Measurements from ENCODE around the gene ATG5. TPM values are rescaled to one million over a fixed set of nuclear protein-coding genes. Genes with fewer than 3 reads are reported as not detected.

ATG5 gene
- total and polyA plus RNA-seq, 2 experiments from 2014 or later = 31.6 to 48.2 TPM

- TF ChIP-seq ZNF114 (CRISPR knock-in tag; IDR thresholded peaks at IDR 0.05) (no peak), CREB1 (CRISPR knock-in tag; IDR thresholded peaks at IDR 0.05; ENCODE audit: low read depth) (no peak), ETS1 (IDR thresholded peaks at IDR 0.05) (no peak), ZNF462 (CRISPR knock-in tag; IDR thresholded peaks at IDR 0.05) (no peak), EZH2 (IDR thresholded peaks at IDR 0.05; ENCODE audit: low read depth, unreplicated experiment) (no peak), POLR2AphosphoS5 (IDR thresholded peaks at IDR 0.05; ENCODE audit: low read depth) (no peak)
These were observed 169.1 kb downstream of the ATG5 start (continued) for GRCh38 chr6:106156413-106156812.

- Histone ChIP-seq H3K36me3 (ENCODE audit: insufficient read depth) (no peaks in the 10 kb centered on the region), H4K20me1 (replicated peaks; ENCODE audit: insufficient read depth) (no peaks in the 10 kb centered on the region), H3K79me2 (replicated peaks; ENCODE audit: insufficient read depth) (no peaks in the 10 kb centered on the region), H2AFZ (peak overlapping the region; percentile 43; the same call in 1 of the 2 replicates), H3K4me2 (peak overlapping the region; percentile 42), H3K4me1 (ENCODE audit: insufficient read depth) (peaks cover 16% of the 10 kb centered on the region), H3F3A (replicated peaks; ENCODE audit: low read depth) (no peaks in the 10 kb centered on the region), H3K27me3 (ENCODE audit: insufficient read depth) (no peaks in the 10 kb centered on the region), H3K4me3 (no peak overlapping the region), H3K27ac (ENCODE audit: low read depth) (0 out of 2 replicates have a peak overlapping the region, but pooled peaks have one; percentile 18), H3K9me2 (ENCODE audit: insufficient read depth) (0 out of 2 replicates have a peak, but pooled peaks cover under 1% of the 10 kb centered on the region)
- H3K36me3 Mint-ChIP-seq (ENCODE audit: low read depth) = no peaks in the 10 kb centered on the region
- DNase-seq (ENCODE audit: low spot score) (no peak), ATAC-seq (0 out of 3 replicates have a peak, but pooled peaks have one; percentile 27)
- no peak for TF ChIP-seq REST (IDR thresholded peaks at IDR 0.05; ENCODE audit: unreplicated experiment)
- peak in 1 of 2 experiments; percentile 38; a peak in 3 of 4 replicates for TF ChIP-seq CTCF (conservative IDR thresholded peaks at IDR 0.05; ENCODE audit: low read depth in 2 of 2)
- no peak for TF ChIP-seq EZH2phosphoT487 (IDR thresholded peaks at IDR 0.05; ENCODE audit: unreplicated experiment)
- TF ChIP-seq ZNF114 (CRISPR knock-in tag; IDR thresholded peaks at IDR 0.05) = no peak
- no peak for TF ChIP-seq ZNF331 (CRISPR knock-in tag; IDR thresholded peaks at IDR 0.05; ENCODE audit: low read depth)
- 0 out of 2 replicates have a peak overlapping the region, but pooled peaks have one; percentile 4 for H3K27ac Mint-ChIP-seq
- no peak overlapping the region for H3K4me3 Mint-ChIP-seq
- H3K4me1 Mint-ChIP-seq = peaks cover 12% of the 10 kb centered on the region
- H3K27me3 Mint-ChIP-seq (ENCODE audit: insufficient read depth, low read depth, poor library complexity) = peaks cover 4% of the 10 kb centered on the region
- no peaks in the 10 kb centered on the region for H3K9me3 Mint-ChIP-seq
These were observed 170.2 kb downstream of the ATG5 start for GRCh38 chr6:106155219-106155830.
